Breast epithelium (tissue), 4 donors: ENCODE data around the gene RALGPS1. TPM values are rescaled to one million over a fixed set of nuclear protein-coding genes. Genes with fewer than 3 reads are reported as not detected.
A peak's percentile ranks its signal among the peaks of the same experiment; 100 is the strongest.

Experiments
- DNase-seq, 2 donors: peaks; one replicate each; pipeline ENCODE4 v3.0.0-alpha.2; 2019; ENCODE audit warnings: low spot score in 2 of 2
- H3K27ac ChIP-seq, 2 donors: fragments of 200-600 bp; sonication (generic) in 1 of 2; one replicate each; pipeline ENCODE4 v1.5.1; 2016 to 2019; ENCODE audit warnings: mild to moderate bottlenecking in 1 of 2
- H3K27me3 ChIP-seq, 2 donors: fragments of 200-600 bp; sonication (generic) in 1 of 2; one replicate each; pipeline versions ENCODE4 v1.5.1 to v1.6.0; 2017 to 2019; ENCODE audit warnings: control low read depth in 1 of 2, mild to moderate bottlenecking in 1 of 2
- H3K36me3 ChIP-seq: fragments of 200-600 bp; one replicate; pipeline ENCODE4 v1.5.1; 2019
- H3K4me1 ChIP-seq, 2 donors: fragments of 200-600 bp; sonication (generic); one replicate each; pipeline ENCODE4 v1.5.1; 2016 to 2019; ENCODE audit warnings: control low read depth in 1 of 2
- H3K4me3 ChIP-seq, 3 donors: fragments of 200-600 bp; sonication (generic); 1 replicate in 2 of 3; 2 replicates in 1 of 3; pipeline ENCODE4 v1.5.1; 2016 to 2019; ENCODE audit warnings: mild to moderate bottlenecking in 3 of 3, moderate library complexity in 2 of 3
- H3K9me3 ChIP-seq, 2 donors: fragments of 200-600 bp; sonication (generic) in 1 of 2; one replicate each; pipeline ENCODE4 v1.5.1; 2016 to 2019; ENCODE audit warnings: control low read depth in 1 of 2
- CTCF ChIP-seq, 3 donors: fragments of 450-650 bp; IDR thresholded peaks; one replicate each; pipeline ENCODE4 v1.5.1; 2016 to 2017; ENCODE audit warnings: antibody characterized with exemption in 3 of 3, mild to moderate bottlenecking in 3 of 3, moderate library complexity in 3 of 3
- POLR2A ChIP-seq: fragments of 450-650 bp; IDR thresholded peaks from one replicate; pipeline ENCODE4 v1.6.1; 2016; ENCODE audit warnings: antibody characterized with exemption, mild to moderate bottlenecking, moderate library complexity
- POLR2AphosphoS5 ChIP-seq, 3 donors: sonication (generic); formaldehyde crosslinking; IDR thresholded peaks; one replicate each; pipeline ENCODE4 v1.6.1; 2017; ENCODE audit warnings: antibody characterized with exemption in 3 of 3
- intact Hi-C: fragments of 100-400 bp; cut with DNase I; formaldehyde crosslinking; loops from one replicate; pipeline ENCODE4 v1.15.1; 2023; ENCODE audit warnings: low total_unique reads
- total RNA-seq, 3 donors: library from RNA; depleted of rRNA; stranded (reverse); fragments of >200 nt; gene quantifications; one replicate each; pipeline ENCODE4 v1.1.0, GENCODE V29; 2016

Gene RALGPS1
- total RNA-seq, 3 donors from 2014 or later, result 5.8 to 30.7 (median 15.1) TPM

- Histone ChIP-seq H3K36me3 (no peaks in the 10 kb centered on the region), H3K27me3 (no peaks in the 10 kb centered on the region), H3K4me3 (no peak overlapping the region), H3K9me3 (no peaks in the 10 kb centered on the region), H3K27ac (peak overlapping the region in 1 of 2 donors; percentile 19), H3K4me1 (peaks cover 0 to 5% of the 10 kb centered on the region in 2 donors)
- DNase-seq, result no peak
- no peak for TF ChIP-seq POLR2A
- no peak for TF ChIP-seq CTCF (IDR thresholded peaks at IDR 0.05)
- TF ChIP-seq POLR2AphosphoS5 (IDR thresholded peaks at IDR 0.05), result no peak
- intact Hi-C loops, result loop anchor here (5.0 kb wide), 1 partner anchor 383 kb away; no protein-coding TSS in a partner anchor
These were observed 90.6 kb downstream of the RALGPS1 start for GRCh38 chr9:127004946-127005769.

GRCh38 chr9:127005770-127006314 is 91.3 kb downstream of the RALGPS1 start:
- Histone ChIP-seq H3K4me3 (no peak overlapping the region), H3K27me3 (no peaks in the 10 kb centered on the region), H3K36me3 (no peaks in the 10 kb centered on the region), H3K9me3 (no peaks in the 10 kb centered on the region), H3K27ac (peak overlapping the region in 1 of 2 donors; percentile 19), H3K4me1 (peaks cover 0 to 5% of the 10 kb centered on the region in 2 donors)
- intact Hi-C loops, result loop anchor here (5.0 kb wide), 1 partner anchor 384 kb away; no protein-coding TSS in a partner anchor
- DNase-seq, result no peak
- TF ChIP-seq CTCF (IDR thresholded peaks at IDR 0.05), result no peak
- no peak for TF ChIP-seq POLR2A
- no peak for TF ChIP-seq POLR2AphosphoS5 (IDR thresholded peaks at IDR 0.05)

- Histone ChIP-seq H3K27ac (no peak overlapping the region), H3K36me3 (no peaks in the 10 kb centered on the region), H3K4me3 (no peak overlapping the region), H3K9me3 (no peaks in the 10 kb centered on the region), H3K27me3 (no peaks in the 10 kb centered on the region), H3K4me1 (peaks cover 0 to 5% of the 10 kb centered on the region in 2 donors)
- no peak for TF ChIP-seq CTCF (IDR thresholded peaks at IDR 0.05)
- no peak for TF ChIP-seq POLR2AphosphoS5 (IDR thresholded peaks at IDR 0.05)
- no peak for TF ChIP-seq POLR2A
- no peak for DNase-seq
- intact Hi-C loops, result loop anchor here (5.0 kb wide), 1 partner anchor 385 kb away; no protein-coding TSS in a partner anchor
These were observed 93.1 kb downstream of the RALGPS1 start for GRCh38 chr9:127007638-127008037.

GRCh38 chr9:127008076-127008475 is 93.5 kb downstream of the RALGPS1 start:
- H3K4me3 ChIP-seq, result no peak overlapping the region
- TF ChIP-seq POLR2A, result no peak
- TF ChIP-seq CTCF (IDR thresholded peaks at IDR 0.05), result no peak
- TF ChIP-seq POLR2AphosphoS5 (IDR thresholded peaks at IDR 0.05), result no peak
- H3K36me3 ChIP-seq, result no peaks in the 10 kb centered on the region
- intact Hi-C loops, result loop anchor here (5.0 kb wide), 1 partner anchor 386 kb away; no protein-coding TSS in a partner anchor
- no peaks in the 10 kb centered on the region for H3K9me3 ChIP-seq
- peaks cover 0 to 5% of the 10 kb centered on the region in 2 donors for H3K4me1 ChIP-seq
- no peak overlapping the region for H3K27ac ChIP-seq
- DNase-seq, result no peak
- no peaks in the 10 kb centered on the region for H3K27me3 ChIP-seq

GRCh38 chr9:127011772-127012171 is 97.2 kb downstream of the RALGPS1 start:
- TF ChIP-seq CTCF (IDR thresholded peaks at IDR 0.05) (no peak), POLR2A (no peak), POLR2AphosphoS5 (IDR thresholded peaks at IDR 0.05) (no peak)
- intact Hi-C loops, result no loop called here
- Histone ChIP-seq H3K27me3 (no peaks in the 10 kb centered on the region), H3K4me1 (no peaks in the 10 kb centered on the region), H3K27ac (no peak overlapping the region), H3K9me3 (no peaks in the 10 kb centered on the region), H3K36me3 (no peaks in the 10 kb centered on the region), H3K4me3 (no peak overlapping the region)
- DNase-seq, result no peak
